SK-N-SH (cell line): Measurements from ENCODE around the gene DHX57. TPM values are rescaled to one million over a fixed set of nuclear protein-coding genes. Genes with fewer than 3 reads are reported as not detected.

Source experiments
- CTCF ChIA-PET: fragments of 300-600, 350-600 bp; formaldehyde crosslinking; extraction: SDS; loops from one replicate; lab custom pipeline; 2021; lab: Yijun Ruan, JAX
- POLR2A ChIA-PET: fragments of 350-600 bp; sonication (Branson Sonifier 250); formaldehyde crosslinking; extraction: SDS; loops from one replicate; lab custom pipeline; 2020; ENCODE audit warnings: antibody characterized with exemption, inconsistent platforms; lab: Yijun Ruan, JAX
- DNase-seq: peaks from one replicate; pipeline ENCODE4 v3.0.0; 2012
- H2AFZ ChIP-seq: fragments of 200-600 bp; sonication (generic); 2 replicates; pipeline ENCODE4 v1.8.1; 2016; ENCODE audit warnings: antibody characterized with exemption, mild to moderate bottlenecking, low read depth
- H3F3A ChIP-seq: fragments of 200-600 bp; sonication (generic); replicated peaks from 2 replicates; pipeline ENCODE3; 2016; ENCODE audit warnings: antibody characterized with exemption, mild to moderate bottlenecking; ENCODE audit not compliant: insufficient read depth
- H3K27ac ChIP-seq, 2 experiments: fragments of 200-500 bp in 1 of 2; fragments of 200-600 bp in 1 of 2; sonication (Bioruptor generic) in 1 of 2; sonication (generic), shearing (Covaris generic) in 1 of 2; 2 replicates each; pipeline versions ENCODE4 v1.5.1 to v1.6.1; 2014 to 2016; ENCODE audit warnings: low read depth in 2 of 2, inconsistent platforms in 1 of 2, low read length in 1 of 2, mild to moderate bottlenecking in 1 of 2, mixed read lengths in 1 of 2
- H3K27me3 ChIP-seq: fragments of 200-600 bp; sonication (generic), shearing (Covaris generic); 2 replicates; pipeline ENCODE4 v1.6.1; 2016; ENCODE audit warnings: mixed run types; ENCODE audit not compliant: insufficient read depth
- H3K36me3 ChIP-seq, 2 experiments: fragments of 200-500 bp in 1 of 2; fragments of 200-600 bp in 1 of 2; sonication (Bioruptor generic) in 1 of 2; sonication (generic) in 1 of 2; replicated peaks in 1 of 2; 2 replicates each; pipeline versions ENCODE3 to v1.5.1; 2014 to 2016; ENCODE audit warnings: low read length in 1 of 2, mild to moderate bottlenecking in 1 of 2; ENCODE audit not compliant: insufficient read depth in 2 of 2, control insufficient read depth in 1 of 2
- H3K4me1 ChIP-seq, 2 experiments: fragments of 200-500 bp in 1 of 2; fragments of 200-600 bp in 1 of 2; sonication (Bioruptor generic) in 1 of 2; sonication (generic), shearing (Covaris generic) in 1 of 2; 2 replicates each; pipeline versions ENCODE4 v1.5.1 to v1.6.1; 2014 to 2016; ENCODE audit warnings: low read depth in 1 of 2, low read length in 1 of 2, mixed run types in 1 of 2; ENCODE audit not compliant: insufficient read depth in 2 of 2, control insufficient read depth in 1 of 2
- H3K4me2 ChIP-seq: fragments of 200-600 bp; sonication (generic), shearing (Covaris generic); 2 replicates; pipeline ENCODE4 v1.6.1; 2017; ENCODE audit warnings: mixed run types
- H3K4me3 ChIP-seq, 2 experiments: fragments of 200-500 bp in 1 of 2; fragments of 200-600 bp in 1 of 2; sonication (Bioruptor generic) in 1 of 2; sonication (generic), shearing (Covaris generic) in 1 of 2; 2 replicates each; pipeline versions ENCODE4 v1.5.1 to v1.8.1; 2014 to 2016; ENCODE audit warnings: low read depth in 2 of 2, inconsistent platforms in 1 of 2, low read length in 1 of 2, mild to moderate bottlenecking in 1 of 2, mixed read lengths in 1 of 2, moderate library complexity in 1 of 2
- H3K79me2 ChIP-seq: fragments of 200-600 bp; sonication (generic); 2 replicates; pipeline ENCODE4 v1.8.1; 2017; ENCODE audit warnings: mild to moderate bottlenecking; ENCODE audit not compliant: insufficient read depth
- H3K9ac ChIP-seq: fragments of 200-600 bp; sonication (generic); 2 replicates; pipeline ENCODE4 v1.6.1; 2017; ENCODE audit warnings: mixed run types
- H3K9me2 ChIP-seq: fragments of 200-600 bp; sonication (generic); 2 replicates; pipeline ENCODE4 v1.6.1; 2017; ENCODE audit warnings: mixed run types
- H3K9me3 ChIP-seq: fragments of 200-600 bp; sonication (generic); 2 replicates; pipeline ENCODE4 v1.6.1; 2017; ENCODE audit warnings: mixed run types, mild to moderate bottlenecking, moderate library complexity
- H4K20me1 ChIP-seq: fragments of 200-600 bp; sonication (generic); 2 replicates; pipeline ENCODE4 v1.6.1; 2017; ENCODE audit warnings: mild to moderate bottlenecking, mixed run types; ENCODE audit not compliant: insufficient read depth
- ELF1 ChIP-seq: IDR thresholded peaks from 2 replicates; pipeline ENCODE4 v1.4.0; 2012
- EP300 ChIP-seq, 2 experiments: IDR thresholded peaks; 2 replicates each; pipeline versions ENCODE4 v1.4.0 to v1.6.1; 2012; ENCODE audit warnings: borderline replicate concordance in 1 of 2, low read depth in 1 of 2, low read length in 1 of 2
- FOXM1 ChIP-seq: IDR thresholded peaks from 2 replicates; pipeline ENCODE4 v1.4.0; 2012; ENCODE audit warnings: low read depth, mild to moderate bottlenecking
- GABPA ChIP-seq: IDR thresholded peaks from 2 replicates; pipeline ENCODE4 v1.4.0; 2012; ENCODE audit warnings: low read depth, mild to moderate bottlenecking
- GATA2 ChIP-seq: sonication (generic); formaldehyde crosslinking; IDR thresholded peaks from 2 replicates; pipeline ENCODE4 v1.5.0; 2020; ENCODE audit warnings: mild to moderate bottlenecking, missing genetic modification reagents
- IRF3 ChIP-seq: fragments of 150-350 bp; IDR thresholded peaks from 2 replicates; pipeline ENCODE4 v1.6.1; 2016; ENCODE audit warnings: mild to moderate bottlenecking, low read depth, low read length
- MAX ChIP-seq: IDR thresholded peaks from 2 replicates; pipeline ENCODE4 v1.4.0; 2012; ENCODE audit warnings: low read depth
- MXI1 ChIP-seq: IDR thresholded peaks from 2 replicates; pipeline ENCODE4 v1.6.1; 2012; ENCODE audit warnings: mild to moderate bottlenecking, low read depth, low read length, improper control_type of control experiment
- PBX3 ChIP-seq: IDR thresholded peaks from 2 replicates; pipeline ENCODE4; 2012
- POLR2AphosphoS5 ChIP-seq: IDR thresholded peaks from 2 replicates; pipeline ENCODE4 v1.6.1; 2012; ENCODE audit warnings: low read depth, low read length
- RCOR1 ChIP-seq: fragments of 150-350 bp; IDR thresholded peaks from 2 replicates; pipeline ENCODE4 v1.6.1; 2017; ENCODE audit warnings: antibody characterized with exemption, low read length
- RXRA ChIP-seq: IDR thresholded peaks from 2 replicates; pipeline ENCODE4 v1.4.0; 2012; ENCODE audit warnings: low read depth, mild to moderate bottlenecking, borderline replicate concordance
- SIN3A ChIP-seq: IDR thresholded peaks from 2 replicates; pipeline ENCODE4 v1.6.1; 2012; ENCODE audit warnings: low read depth, mild to moderate bottlenecking, low read length, moderate library complexity, borderline replicate concordance
- TAF1 ChIP-seq: IDR thresholded peaks from 2 replicates; pipeline ENCODE4 v1.6.1; 2012; ENCODE audit warnings: low read depth, mild to moderate bottlenecking, low read length, moderate library complexity, borderline replicate concordance
- TCF12 ChIP-seq: IDR thresholded peaks from 2 replicates; pipeline ENCODE4 v1.4.0; 2012
- YY1 ChIP-seq: IDR thresholded peaks from 2 replicates; pipeline ENCODE4 v1.4.0; 2012; ENCODE audit warnings: low read depth, mild to moderate bottlenecking
- ZBTB33 ChIP-seq: IDR thresholded peaks from 2 replicates; pipeline ENCODE4 v1.4.0; 2012; ENCODE audit warnings: low read depth, borderline replicate concordance
- WGBS: methylation state at CpG from one replicate; pipeline ENCODE4 v1.1.6; 2017; ENCODE audit warnings: low lambda C conversion rate; 5-methylcytosine and 5-hydroxymethylcytosine counted together
- polyA plus RNA-seq, 3 experiments: library from polyadenylated mRNA; depleted of rRNA; stranded (reverse); fragments of >200 nt; gene quantifications; 2 replicates each; pipeline ENCODE4 v1.2.3, GENCODE V29; 2012

DHX57 gene
- polyA plus RNA-seq, 1 of the 3 experiments (the other 2 are of a cell fraction), result 12.3 TPM

- H3K36me3 ChIP-seq, result peaks cover 0 to 6% of the 10 kb centered on the region in 2 experiments
- H3F3A ChIP-seq, result peaks cover 8% of the 10 kb centered on the region
- DNase-seq, result no peak
- ChIA-PET CTCF (interaction anchor here (1.3 kb wide), 1 partner anchor 30 kb away, joined by 3 read pairs; no protein-coding TSS in a partner anchor), POLR2A (interaction anchor here (0.9 to 2.6 kb wide), 2 partner anchors 10 to 25 kb away, joined by 3 to 24 read pairs; partner anchors contain the start of gene SRSF7)
- H3K79me2 ChIP-seq, result peaks cover 13% of the 10 kb centered on the region; the same call in 1 of the 2 replicates
- H3K9me3 ChIP-seq, result no peaks in the 10 kb centered on the region
- H3K27me3 ChIP-seq, result no peaks in the 10 kb centered on the region
- peaks cover 3 to 7% of the 10 kb centered on the region in 2 experiments; a peak in 2 of 4 replicates for H3K4me1 ChIP-seq
- no peaks in the 10 kb centered on the region for H3K9me2 ChIP-seq
- H4K20me1 ChIP-seq, result no peaks in the 10 kb centered on the region
- H2AFZ ChIP-seq, result no peak overlapping the region
- 83% methylated on average over 7 of the region's 7 CpGs for WGBS
- TF ChIP-seq MAX, result no peak
- TF ChIP-seq TAF1, result no peak
- no peak for TF ChIP-seq GABPA
- TF ChIP-seq RCOR1, result no peak
- no peak for TF ChIP-seq MXI1
- TF ChIP-seq POLR2AphosphoS5, result no peak
- no peak for TF ChIP-seq FOXM1
- no peak for TF ChIP-seq GATA2 (CRISPR knock-in tag)
- no peak for TF ChIP-seq ELF1
- no peak for TF ChIP-seq IRF3
- no peak overlapping the region for H3K27ac ChIP-seq
- H3K9ac ChIP-seq, result no peak overlapping the region
- H3K4me2 ChIP-seq, result no peak overlapping the region
- H3K4me3 ChIP-seq, result no peak overlapping the region
These were observed 99.9 kb downstream of the DHX57 start for GRCh38 chr2:38775921-38776225.

- CTCF ChIA-PET, result interaction anchor here (1.3 kb wide), 1 partner anchor 29 kb away, joined by 3 read pairs; no protein-coding TSS in a partner anchor
- TF ChIP-seq TCF12, result no peak
- no peak for TF ChIP-seq EP300 (IDR thresholded peaks at IDR 0.05; ENCODE audit: borderline replicate concordance in 1 of 2, low read depth in 1 of 2, low read length in 1 of 2)
- TF ChIP-seq TAF1, result no peak
- TF ChIP-seq YY1, result no peak
- TF ChIP-seq GATA2 (CRISPR knock-in tag), result no peak
- no peak for TF ChIP-seq RXRA
- TF ChIP-seq PBX3, result no peak
- no peak for TF ChIP-seq SIN3A
- TF ChIP-seq RCOR1, result no peak
- TF ChIP-seq ZBTB33, result no peak
- H3K36me3 ChIP-seq, result no peaks in the 10 kb centered on the region
- WGBS, result 93% methylated on average over 17 of the region's 17 CpGs
- H3K27me3 ChIP-seq, result no peaks in the 10 kb centered on the region
- H3K4me2 ChIP-seq, result no peak overlapping the region
- peaks cover 8% of the 10 kb centered on the region for H3F3A ChIP-seq
- H2AFZ ChIP-seq, result no peak overlapping the region
- no peaks in the 10 kb centered on the region for H4K20me1 ChIP-seq
- peaks cover 13% of the 10 kb centered on the region; the same call in 1 of the 2 replicates for H3K79me2 ChIP-seq
- no peak overlapping the region for H3K27ac ChIP-seq
- peaks cover 5 to 7% of the 10 kb centered on the region in 2 experiments; a peak in 2 of 4 replicates for H3K4me1 ChIP-seq
- no peaks in the 10 kb centered on the region for H3K9me3 ChIP-seq
- H3K4me3 ChIP-seq, result no peak overlapping the region
- H3K9me2 ChIP-seq, result no peaks in the 10 kb centered on the region
- POLR2A ChIA-PET, result interaction anchor here (0.9 to 2.6 kb wide), 2 partner anchors 10 to 24 kb away, joined by 3 to 24 read pairs; partner anchors contain the start of gene SRSF7
- no peak overlapping the region for H3K9ac ChIP-seq
- DNase-seq, result no peak
These were observed 100.4 kb downstream of the DHX57 start for GRCh38 chr2:38775097-38775920.
